Caco-2 (cell line): ENCODE data around the gene GPC6. TPM values are rescaled to one million over a fixed set of nuclear protein-coding genes. Genes with fewer than 3 reads are reported as not detected.

Experiments used
- BruUV-seq: library from RNA; stranded (reverse); fragments of 400-500 nt; replicated peaks from 2 replicates; lab custom pipeline; 2021; lab: Mats Ljungman, UMichigan
- CTCF ChIA-PET: fragments of 300-600 bp; sonication (Branson Sonifier 250); formaldehyde crosslinking; loops from one replicate; lab custom pipeline; 2022; ENCODE audit warnings: antibody characterized with exemption; lab: Charles Lee
- POLR2A ChIA-PET: fragments of 300-600 bp; sonication (Branson Sonifier 250); formaldehyde crosslinking; loops from one replicate; lab custom pipeline; 2022; ENCODE audit warnings: antibody characterized with exemption; lab: Charles Lee
- DNase-seq, 2 experiments: peaks; one replicate each; pipeline versions ENCODE4 v3.0.0 to v3.0.0-alpha.2; 2020 to 2022
- H3K27me3 ChIP-seq: replicated peaks from 2 replicates; pipeline ENCODE4 v1.6.0; 2011; ENCODE audit warnings: low read length; ENCODE audit not compliant: control insufficient read depth, insufficient read depth
- H3K36me3 ChIP-seq: 2 replicates; pipeline ENCODE4 v1.5.1; 2011; ENCODE audit warnings: low read length; ENCODE audit not compliant: control insufficient read depth, insufficient read depth
- H3K4me1 ChIP-seq: fragments of 250-450 bp; sonication (Bioruptor Pico); 2 replicates; pipeline ENCODE4 v1.5.1; 2020; ENCODE audit warnings: mild to moderate bottlenecking
- H3K4me3 ChIP-seq: 2 replicates; pipeline ENCODE4 v1.5.1; 2011; ENCODE audit warnings: low read depth, mild to moderate bottlenecking, control low read depth, low read length
- H3K9me3 ChIP-seq: fragments of 250-450 bp; sonication (Bioruptor Pico); 2 replicates; pipeline ENCODE4 v1.5.1; 2020; ENCODE audit warnings: mild to moderate bottlenecking, moderate library complexity
- H3K27ac Mint-ChIP-seq: one replicate; pipeline ENCODE4 v1.8.0; 2022; ENCODE audit warnings: mixed read lengths; ENCODE audit not compliant: unreplicated experiment
- H3K27me3 Mint-ChIP-seq: one replicate; pipeline ENCODE4 v1.8.0; 2022; ENCODE audit warnings: mixed read lengths; ENCODE audit not compliant: insufficient read depth, unreplicated experiment
- H3K36me3 Mint-ChIP-seq: one replicate; pipeline ENCODE4 v1.8.0; 2022; ENCODE audit warnings: mild to moderate bottlenecking, mixed read lengths; ENCODE audit not compliant: insufficient read depth, unreplicated experiment
- H3K4me1 Mint-ChIP-seq: one replicate; pipeline ENCODE4 v1.8.0; 2022; ENCODE audit warnings: low read depth, mixed read lengths; ENCODE audit not compliant: unreplicated experiment
- H3K4me3 Mint-ChIP-seq: one replicate; pipeline ENCODE4 v1.8.0; 2022; ENCODE audit warnings: mild to moderate bottlenecking, moderate library complexity, mixed read lengths; ENCODE audit not compliant: unreplicated experiment
- H3K9me3 Mint-ChIP-seq: one replicate; pipeline ENCODE4 v1.8.0; 2022; ENCODE audit warnings: mixed read lengths; ENCODE audit not compliant: unreplicated experiment
- intact Hi-C: fragments of 100-400 bp; cut with micrococcal nuclease; formaldehyde crosslinking; loops from one replicate; pipeline ENCODE4 v1.10.0; 2022; ENCODE audit not compliant: unreplicated experiment
- total RNA-seq: library from RNA; stranded (reverse); gene quantifications from 2 replicates; pipeline ENCODE4 v1.2.3, GENCODE V29; 2022
- TF ChIP-seq, protein P1 (sequence below), 2 experiments: fragments of 200-600 bp in 1 of 2; IDR thresholded peaks; 1 replicate in 1 of 2; 2 replicates in 1 of 2; pipeline versions ENCODE4 v1.5.1 to v1.8.0; 2011 to 2022; ENCODE audit warnings: antibody characterized with exemption in 1 of 2, control low read depth in 1 of 2, inconsistent platforms in 1 of 2, low read depth in 1 of 2, low read length in 1 of 2, mild to moderate bottlenecking in 1 of 2, moderate library complexity in 1 of 2; ENCODE audit not compliant: insufficient read depth in 1 of 2, severe bottlenecking in 1 of 2, unreplicated experiment in 1 of 2

The GPC6 gene
- total RNA-seq, 1 experiment from 2014 or later: 0.16 TPM

DNA sequence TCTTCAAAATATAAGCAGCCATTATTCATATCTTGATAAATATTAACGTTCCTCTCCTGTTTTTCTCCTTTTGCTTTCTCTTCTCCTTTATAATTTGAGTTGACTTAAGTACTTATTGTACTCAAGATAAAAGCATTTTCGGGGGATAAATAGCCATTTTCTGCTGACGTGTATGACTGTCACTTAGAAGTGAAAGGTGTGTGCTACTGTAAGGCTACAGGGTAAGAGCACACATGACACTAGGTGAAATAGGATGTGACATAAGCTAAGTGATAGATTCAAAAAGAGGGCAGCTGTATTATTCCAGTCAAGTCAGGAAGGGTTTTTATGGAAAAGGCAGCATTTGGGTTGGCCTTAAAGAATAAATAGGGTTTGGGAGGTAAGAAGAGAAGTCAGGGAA is 128.5 kb downstream of the GPC6 start:
- no TSS peak for BruUV-seq
- intact Hi-C loops: no loop called here
- Mint-ChIP-seq H3K4me3 (no peak overlapping the region), H3K27me3 (no peaks in the 10 kb centered on the region), H3K9me3 (no peaks in the 10 kb centered on the region), H3K4me1 (no peaks in the 10 kb centered on the region), H3K36me3 (no peaks in the 10 kb centered on the region), H3K27ac (no peak overlapping the region)
- Histone ChIP-seq H3K4me1 (no peaks in the 10 kb centered on the region), H3K36me3 (no peaks in the 10 kb centered on the region), H3K27me3 (no peaks in the 10 kb centered on the region), H3K9me3 (peaks cover 3% of the 10 kb centered on the region; the same call in 1 of the 2 replicates), H3K4me3 (no peak overlapping the region)
- ChIA-PET POLR2A (no interaction called here), CTCF (no interaction called here)
- DNase-seq: no peak
- TF ChIP-seq, protein P1, sequence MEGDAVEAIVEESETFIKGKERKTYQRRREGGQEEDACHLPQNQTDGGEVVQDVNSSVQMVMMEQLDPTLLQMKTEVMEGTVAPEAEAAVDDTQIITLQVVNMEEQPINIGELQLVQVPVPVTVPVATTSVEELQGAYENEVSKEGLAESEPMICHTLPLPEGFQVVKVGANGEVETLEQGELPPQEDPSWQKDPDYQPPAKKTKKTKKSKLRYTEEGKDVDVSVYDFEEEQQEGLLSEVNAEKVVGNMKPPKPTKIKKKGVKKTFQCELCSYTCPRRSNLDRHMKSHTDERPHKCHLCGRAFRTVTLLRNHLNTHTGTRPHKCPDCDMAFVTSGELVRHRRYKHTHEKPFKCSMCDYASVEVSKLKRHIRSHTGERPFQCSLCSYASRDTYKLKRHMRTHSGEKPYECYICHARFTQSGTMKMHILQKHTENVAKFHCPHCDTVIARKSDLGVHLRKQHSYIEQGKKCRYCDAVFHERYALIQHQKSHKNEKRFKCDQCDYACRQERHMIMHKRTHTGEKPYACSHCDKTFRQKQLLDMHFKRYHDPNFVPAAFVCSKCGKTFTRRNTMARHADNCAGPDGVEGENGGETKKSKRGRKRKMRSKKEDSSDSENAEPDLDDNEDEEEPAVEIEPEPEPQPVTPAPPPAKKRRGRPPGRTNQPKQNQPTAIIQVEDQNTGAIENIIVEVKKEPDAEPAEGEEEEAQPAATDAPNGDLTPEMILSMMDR (IDR thresholded peaks at IDR 0.05; ENCODE audit: insufficient read depth in 1 of 2, low read depth in 1 of 2, low read length in 1 of 2, severe bottlenecking in 1 of 2, unreplicated experiment in 1 of 2): no peak

DNA sequence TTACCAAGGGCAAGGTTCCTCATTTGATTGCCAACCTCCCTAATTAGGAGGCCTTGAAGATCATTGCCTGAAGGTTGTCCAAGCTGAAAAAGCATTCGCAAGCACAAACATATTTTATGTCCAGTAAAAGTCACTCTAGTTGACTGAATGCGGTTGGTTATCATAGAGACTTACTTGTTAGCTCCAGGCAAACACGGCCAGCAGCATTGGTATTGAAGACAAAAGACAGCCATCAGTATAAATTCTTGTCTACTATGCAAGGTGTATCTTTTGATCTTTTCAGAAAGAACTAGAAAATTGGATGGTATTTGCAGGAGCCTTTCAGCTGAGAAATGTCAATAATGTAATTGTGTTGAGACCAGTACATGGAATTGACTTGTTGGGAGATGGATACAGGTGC is 129.9 kb downstream of the GPC6 start:
- H3K4me1 Mint-ChIP-seq: no peaks in the 10 kb centered on the region
- H3K27me3 Mint-ChIP-seq: no peaks in the 10 kb centered on the region
- no peak overlapping the region for H3K27ac Mint-ChIP-seq
- no peaks in the 10 kb centered on the region for H3K36me3 Mint-ChIP-seq
- no peaks in the 10 kb centered on the region for H3K9me3 Mint-ChIP-seq
- intact Hi-C loops: no loop called here
- Histone ChIP-seq H3K4me1 (no peaks in the 10 kb centered on the region), H3K9me3 (peaks cover 3% of the 10 kb centered on the region; the same call in 1 of the 2 replicates), H3K27me3 (no peaks in the 10 kb centered on the region), H3K4me3 (no peak overlapping the region), H3K36me3 (no peaks in the 10 kb centered on the region)
- CTCF ChIA-PET: no interaction called here
- BruUV-seq: no TSS peak
- POLR2A ChIA-PET: no interaction called here
- TF ChIP-seq, protein P1 (IDR thresholded peaks at IDR 0.05; ENCODE audit: insufficient read depth in 1 of 2, low read depth in 1 of 2, low read length in 1 of 2, severe bottlenecking in 1 of 2, unreplicated experiment in 1 of 2): no peak
- DNase-seq: peak in 1 of 2 experiments; percentile 17
- no peak overlapping the region for H3K4me3 Mint-ChIP-seq

DNA sequence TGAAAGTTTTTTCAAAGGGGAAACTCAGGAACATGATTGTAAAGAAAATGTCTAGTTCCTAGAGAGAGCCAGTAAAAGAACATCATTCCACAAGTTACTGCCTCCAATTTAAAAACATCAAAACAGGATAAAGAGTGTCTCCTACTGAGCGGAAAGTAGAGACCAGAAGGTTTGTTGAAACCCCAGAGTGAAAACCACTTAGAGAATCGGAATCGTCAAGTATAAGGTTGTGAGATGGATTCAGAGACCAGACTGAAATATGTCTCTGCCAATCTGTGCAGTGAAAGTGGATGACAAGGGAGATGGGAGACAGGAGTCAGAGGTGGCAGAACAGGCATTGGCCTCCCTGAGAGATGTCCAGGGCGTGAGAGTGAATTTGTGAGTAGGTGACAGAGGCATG is 133.4 kb downstream of the GPC6 start:
- ChIA-PET CTCF (no interaction called here), POLR2A (no interaction called here)
- Mint-ChIP-seq H3K9me3 (no peaks in the 10 kb centered on the region), H3K4me3 (no peak overlapping the region), H3K36me3 (no peaks in the 10 kb centered on the region), H3K27me3 (no peaks in the 10 kb centered on the region), H3K4me1 (no peaks in the 10 kb centered on the region), H3K27ac (no peak overlapping the region)
- intact Hi-C loops: no loop called here
- no peak for DNase-seq
- no TSS peak for BruUV-seq
- Histone ChIP-seq H3K4me3 (no peak overlapping the region), H3K36me3 (no peaks in the 10 kb centered on the region), H3K9me3 (no peaks in the 10 kb centered on the region), H3K4me1 (no peaks in the 10 kb centered on the region), H3K27me3 (no peaks in the 10 kb centered on the region)
- TF ChIP-seq, protein P1 (IDR thresholded peaks at IDR 0.05; ENCODE audit: insufficient read depth in 1 of 2, low read depth in 1 of 2, low read length in 1 of 2, severe bottlenecking in 1 of 2, unreplicated experiment in 1 of 2): no peak
